ENCODE data around the gene EPC2.

EPC2 gene

DNA sequence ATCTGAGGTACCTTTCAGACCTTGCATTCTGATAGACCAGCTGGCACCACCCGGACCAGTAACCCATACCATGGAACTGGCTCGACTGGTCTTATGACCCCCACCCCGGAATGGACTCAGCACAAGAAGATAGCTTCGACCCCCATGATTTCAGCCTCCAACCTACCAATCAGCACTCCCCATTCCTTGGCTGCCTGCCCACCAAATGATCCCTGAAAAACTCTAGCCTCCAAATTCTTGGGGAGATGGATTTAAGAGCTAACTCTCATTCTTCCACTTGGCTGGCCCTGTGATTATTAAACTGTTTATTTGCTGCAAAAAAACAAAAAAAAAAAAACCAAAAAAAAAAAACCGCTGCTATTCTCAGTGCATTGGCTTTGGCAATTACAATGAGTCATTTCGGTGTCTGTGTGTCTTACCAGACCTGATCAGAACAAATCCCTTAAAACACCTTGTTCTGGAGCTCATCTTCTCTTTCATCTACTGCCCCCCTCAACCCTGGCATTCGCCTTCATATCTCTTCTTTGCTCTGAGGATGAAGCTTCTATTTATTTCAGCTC is 170.4 kb downstream of the EPC2 start:
- no peak for DNase-seq

DNA sequence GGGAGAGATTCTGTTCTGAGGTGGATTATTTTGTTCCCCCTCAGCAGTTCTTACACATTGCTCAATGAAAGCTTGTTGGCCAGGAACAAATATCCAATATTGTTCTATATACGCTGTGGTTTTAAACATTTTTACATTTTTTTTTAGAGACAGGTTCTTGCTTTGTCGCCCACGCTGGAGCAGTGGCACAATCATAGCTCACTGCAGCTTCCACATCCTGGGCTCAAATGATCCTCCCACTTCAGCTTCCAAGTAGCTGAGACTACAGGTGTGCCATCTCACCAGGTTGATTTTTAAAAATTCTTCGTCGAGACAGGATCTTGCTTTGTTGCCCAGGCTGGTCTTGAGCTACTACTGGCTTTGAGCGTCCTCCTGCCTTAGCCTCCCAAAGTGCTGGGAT is 171.6 kb downstream of the EPC2 start:
- DNase-seq: no peak

DNA sequence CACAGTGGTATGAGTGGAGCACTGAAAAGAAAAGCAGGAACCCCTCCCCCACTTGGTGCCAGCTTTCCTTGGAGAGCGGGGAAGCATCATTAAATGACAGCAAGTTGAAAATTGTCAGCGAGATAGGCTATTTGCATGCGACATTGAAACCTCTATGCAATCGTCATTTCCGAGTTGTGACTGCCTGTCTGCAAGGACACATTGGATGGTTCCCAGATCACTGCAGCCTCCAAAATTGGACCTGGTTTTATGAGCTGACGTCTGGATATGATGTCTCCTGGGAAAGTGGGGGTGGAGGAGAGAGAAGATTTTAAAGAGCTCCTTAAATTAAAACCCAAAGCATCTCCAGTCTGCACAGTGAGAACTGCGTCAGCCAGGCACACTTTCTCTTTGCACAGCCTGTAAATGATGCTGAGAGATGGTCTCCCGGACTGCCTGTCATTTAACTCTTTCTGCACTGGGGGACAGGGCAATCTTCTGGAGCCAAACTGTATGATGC is 172.7 kb downstream of the EPC2 start:
- DNase-seq: no peak

DNA sequence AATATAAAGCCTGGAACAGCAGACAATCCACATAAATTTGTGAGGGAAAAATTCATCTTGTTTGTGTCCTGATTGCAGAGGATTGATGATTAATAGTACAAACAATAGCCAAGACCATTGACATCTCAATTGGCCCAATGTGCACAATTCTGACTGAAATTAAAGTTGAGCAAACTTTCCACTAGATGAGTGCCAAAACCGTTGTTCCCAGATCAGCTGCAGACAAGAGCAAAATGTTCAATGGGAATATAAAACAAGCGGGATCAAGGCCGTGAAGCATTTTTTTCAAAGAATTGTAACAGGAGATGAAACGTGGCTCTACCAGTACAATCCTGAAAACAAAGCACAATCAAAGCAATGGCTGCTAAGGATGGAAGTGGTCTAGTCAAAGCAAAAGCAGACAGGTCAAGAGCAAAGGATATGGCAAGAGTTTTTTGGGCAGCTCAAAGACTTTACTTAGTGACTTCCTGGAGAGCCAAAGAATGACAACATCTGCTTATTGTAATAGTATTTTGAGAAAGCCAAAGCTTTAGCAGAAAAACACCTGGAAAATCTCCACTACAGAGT is 174.6 kb downstream of the EPC2 start:
- no peak for DNase-seq

DNA sequence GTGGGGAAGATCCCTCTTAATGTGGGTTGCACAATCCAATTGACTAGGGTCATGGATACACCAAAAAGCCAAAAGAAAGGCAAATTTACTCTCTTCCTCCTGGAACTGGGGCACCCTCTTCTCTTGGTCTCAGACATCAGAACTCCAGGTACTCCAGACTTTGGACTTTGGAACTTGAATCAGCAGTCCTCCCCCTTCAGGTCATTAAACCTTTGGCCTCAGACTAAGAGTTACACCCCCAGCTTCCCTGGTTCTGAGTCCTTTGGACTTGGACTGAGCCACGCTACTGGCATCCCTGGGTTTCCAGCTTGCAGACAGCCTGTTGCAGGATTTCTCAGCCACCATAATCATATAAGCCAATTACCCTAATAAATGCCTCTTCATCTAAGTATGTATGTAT is 179.6 kb downstream of the EPC2 start:
- DNase-seq: no peak

DNA sequence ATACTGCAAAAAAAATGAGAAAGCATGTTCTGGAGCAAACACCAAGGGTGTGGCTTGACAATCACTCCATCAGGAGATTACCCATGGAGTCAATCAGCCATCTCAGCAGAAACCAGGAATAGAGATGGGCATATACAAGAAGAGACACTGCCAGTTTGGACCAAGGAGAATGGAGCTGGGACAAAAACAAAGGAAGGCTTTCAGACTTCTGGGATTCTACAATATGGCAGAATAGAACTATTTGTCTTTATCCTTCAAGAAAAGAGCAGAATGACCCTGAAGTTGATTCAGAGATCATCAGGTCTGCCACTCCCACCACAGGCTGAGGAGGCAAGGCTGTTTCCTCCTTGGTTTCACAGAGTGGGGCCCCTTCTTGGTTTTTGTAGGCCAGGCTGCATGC is 182.2 kb downstream of the EPC2 start:
- DNase-seq: no peak

DNA sequence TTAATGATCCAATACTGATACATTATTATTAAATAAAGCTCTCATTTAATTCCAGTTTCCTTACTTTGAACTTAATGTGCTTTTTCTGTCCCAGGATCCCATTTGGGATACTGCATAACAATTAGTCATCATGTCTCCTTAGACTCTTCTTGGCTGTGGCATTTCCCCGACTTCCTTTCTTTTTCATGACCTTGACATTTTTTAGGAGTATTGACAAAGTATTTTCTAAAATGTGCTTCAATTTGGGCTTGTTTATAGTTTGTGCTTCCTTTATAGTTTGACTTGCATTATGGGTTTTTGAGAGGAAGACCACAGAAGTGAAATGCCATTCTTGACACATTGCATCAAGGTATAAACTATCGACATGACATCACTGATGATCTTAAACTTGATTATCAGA is 184.4 kb downstream of the EPC2 start:
- DNase-seq: no peak

DNA sequence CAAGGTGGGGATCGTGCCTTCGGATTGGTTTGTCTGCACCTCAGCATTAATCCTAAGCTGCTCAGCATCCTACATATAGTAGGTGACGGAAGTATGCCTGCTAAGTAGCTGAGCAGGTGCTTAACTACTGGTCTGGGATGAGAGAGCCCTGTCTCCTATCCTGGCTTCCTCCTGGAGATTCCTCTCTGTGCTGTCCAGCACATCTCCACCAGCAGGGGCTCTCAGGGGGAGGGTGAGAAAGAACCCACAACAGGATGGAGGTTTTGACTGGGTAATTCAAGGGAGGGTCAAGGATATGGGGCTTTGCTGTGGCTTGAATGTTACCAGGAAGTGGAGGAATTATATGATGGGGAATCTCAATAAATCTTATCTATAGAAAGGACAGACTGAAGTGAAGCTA is 185.1 kb downstream of the EPC2 start:
- DNase-seq: no peak

DNA sequence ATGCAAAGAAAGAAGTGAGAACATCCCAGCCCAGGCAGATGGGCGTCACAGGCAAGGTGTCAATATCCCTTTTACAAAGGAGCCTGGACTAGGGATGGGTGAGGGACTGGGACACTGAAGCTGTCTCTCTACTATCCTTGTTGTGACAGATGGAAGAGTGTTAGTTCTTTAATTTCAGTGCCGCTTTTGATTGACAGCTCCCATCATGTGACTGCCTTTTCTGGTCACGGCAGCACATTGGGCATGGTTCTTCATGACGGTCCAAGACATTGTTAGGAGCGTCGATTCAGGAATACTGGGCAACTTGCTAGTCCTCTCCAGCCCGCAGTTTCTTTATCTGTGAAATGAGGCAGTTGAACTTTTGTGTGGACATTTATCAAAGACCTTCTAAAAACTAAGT is 188.1 kb downstream of the EPC2 start:
- DNase-seq: no peak

Data from NCI-H1092 (cell line).